ENCODE data around the gene RHOD. TPM values are rescaled to one million over a fixed set of nuclear protein-coding genes. Genes with fewer than 3 reads are reported as not detected.

Gene RHOD, protein sequence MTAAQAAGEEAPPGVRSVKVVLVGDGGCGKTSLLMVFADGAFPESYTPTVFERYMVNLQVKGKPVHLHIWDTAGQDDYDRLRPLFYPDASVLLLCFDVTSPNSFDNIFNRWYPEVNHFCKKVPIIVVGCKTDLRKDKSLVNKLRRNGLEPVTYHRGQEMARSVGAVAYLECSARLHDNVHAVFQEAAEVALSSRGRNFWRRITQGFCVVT
- 9.7 and 20.2 TPM in 2 replicates for total RNA-seq

DNA sequence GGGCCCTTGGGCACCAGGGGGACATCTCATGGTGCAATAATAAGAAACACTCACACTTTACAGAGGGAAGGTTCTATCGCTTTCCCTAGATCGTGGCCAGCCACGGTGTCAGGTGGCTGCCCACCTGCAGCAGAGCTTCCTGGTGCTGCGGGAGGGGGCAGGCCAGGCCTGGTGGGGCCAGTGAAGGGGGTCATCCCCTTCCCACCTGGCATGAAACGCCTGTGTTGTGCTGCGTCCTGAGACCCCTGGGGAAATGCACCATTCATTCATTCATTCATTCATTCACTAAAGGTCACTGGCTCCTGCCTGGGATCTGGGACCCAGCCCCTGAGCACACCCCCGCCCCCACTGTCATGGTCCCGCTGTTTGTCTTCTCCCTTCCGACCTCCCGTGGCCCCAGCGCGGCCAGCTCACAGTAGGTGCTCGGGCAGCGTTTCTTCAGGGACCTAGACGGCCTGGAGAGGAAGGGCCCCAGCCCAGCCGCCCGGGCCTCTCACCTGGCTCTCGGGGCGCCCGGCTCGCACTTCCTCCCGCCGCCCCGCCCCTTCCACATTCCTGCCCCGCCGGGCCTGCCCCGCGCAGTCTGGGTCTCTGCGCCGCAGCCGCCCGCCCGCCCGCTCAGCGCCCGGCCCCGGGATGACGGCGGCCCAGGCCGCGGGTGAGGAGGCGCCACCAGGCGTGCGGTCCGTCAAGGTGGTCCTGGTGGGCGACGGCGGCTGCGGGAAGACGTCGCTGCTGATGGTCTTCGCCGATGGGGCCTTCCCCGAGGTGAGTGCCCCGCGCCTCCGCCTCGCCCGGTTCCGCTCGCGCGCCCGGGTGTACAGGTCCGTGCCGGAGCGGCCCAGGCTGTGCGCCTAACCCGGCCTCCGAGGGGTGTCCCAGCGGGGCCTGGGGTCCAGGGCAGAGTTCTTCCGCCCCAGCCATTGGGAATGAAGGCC is at the start of gene RHOD:
TSS of gene RHOD (plus strand) at position 581 of the 938 bp plus-strand sequence. CDS start at position 637, 56 bp downstream.

DNA sequence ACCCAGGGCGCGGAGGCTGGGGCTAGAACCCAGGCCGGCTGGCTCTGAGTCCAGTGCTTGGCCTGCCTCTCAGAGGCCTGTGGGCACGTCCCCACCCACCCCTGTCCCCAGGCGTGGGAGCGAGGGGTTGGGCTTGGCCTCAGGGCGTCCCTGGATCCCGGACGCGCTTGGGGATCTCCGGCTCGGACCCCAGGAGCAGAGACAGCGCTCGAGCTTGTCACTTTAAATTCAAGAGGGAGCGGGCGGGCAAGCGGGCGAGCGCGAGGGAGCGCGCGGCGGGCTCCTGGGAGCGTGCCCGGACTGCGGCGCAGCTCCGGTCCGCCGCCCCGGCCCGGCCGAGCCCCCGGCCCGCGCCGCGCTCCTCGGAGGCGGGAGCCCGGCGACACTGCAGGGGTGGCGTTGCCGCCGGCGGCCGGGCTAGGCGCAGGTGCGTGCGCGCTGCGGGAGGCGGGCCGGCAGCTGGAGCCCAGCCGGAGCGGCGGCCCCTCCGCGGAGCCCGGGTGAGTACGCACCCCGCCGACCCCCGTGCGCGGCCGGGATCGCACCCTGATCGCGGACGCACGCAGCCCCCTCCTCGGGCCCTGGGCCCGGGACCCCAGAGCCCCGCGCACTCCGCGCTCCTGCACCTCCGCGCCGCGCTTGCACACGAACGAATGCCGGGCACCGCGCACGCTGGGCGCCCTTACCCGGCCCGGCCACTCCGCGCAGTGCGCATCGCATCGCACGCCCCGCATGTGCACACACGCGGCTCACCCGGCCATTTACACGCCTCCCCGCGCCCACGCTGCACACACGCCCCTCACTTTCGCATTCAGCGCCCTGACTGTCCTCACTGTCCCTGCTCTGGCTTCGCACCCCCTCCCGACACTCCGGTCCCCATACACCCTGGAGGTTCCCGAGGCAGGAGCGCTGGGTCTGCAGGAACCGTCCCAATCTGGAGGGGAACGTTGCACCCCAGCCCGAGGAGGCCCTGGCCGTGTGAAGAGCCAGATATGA is 33.4 kb upstream of the RHOD start, which contains the start of gene SYT12:
TSS of gene SYT12 (plus strand) at position 174 of the 996 bp plus-strand sequence. CDS start 7,011 bp downstream, outside the sequence.

DNA sequence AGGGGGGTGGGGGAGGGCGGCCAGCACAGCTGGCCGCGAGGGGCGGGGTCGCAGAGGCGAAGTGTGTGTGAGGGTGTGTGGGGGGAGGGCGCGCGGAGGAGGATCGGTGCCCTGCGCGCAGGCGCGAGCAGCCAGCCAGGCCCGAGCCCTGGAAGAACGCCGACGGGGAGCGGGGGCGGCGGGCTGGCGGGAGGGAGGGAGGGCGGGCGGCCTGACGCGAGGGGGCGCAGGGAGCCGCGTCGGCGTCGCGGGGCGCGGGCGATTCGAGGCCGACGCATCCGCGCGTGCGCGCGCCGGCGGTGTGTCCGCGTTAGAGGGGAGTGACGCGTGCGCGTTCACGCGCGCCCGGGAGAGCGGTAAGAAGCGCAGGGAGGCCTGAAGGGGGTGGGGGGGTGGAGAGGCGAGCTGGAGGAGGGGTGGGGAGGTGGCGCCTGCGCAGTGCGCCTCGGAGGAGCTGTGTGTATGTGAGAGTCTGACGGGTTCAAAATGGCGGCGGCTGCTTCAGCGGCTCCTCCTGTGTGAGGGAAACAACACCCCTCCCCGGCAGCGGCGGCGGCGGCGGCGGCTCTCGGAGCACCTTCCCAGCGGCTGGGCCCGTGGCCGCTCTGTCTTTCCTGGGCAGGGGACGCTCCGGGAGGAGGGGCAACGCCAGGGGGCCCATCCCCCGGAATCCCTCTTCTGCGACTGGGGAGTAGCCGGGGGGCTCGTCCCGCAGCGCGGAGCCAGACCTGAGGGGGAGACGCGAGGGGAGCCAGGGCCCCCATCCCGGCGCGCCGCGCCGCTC is 62.3 kb downstream of the RHOD start, which contains the start of gene KDM2A:
TSS of gene KDM2A (plus strand) at position 463 of the 784 bp plus-strand sequence. CDS start 2,054 bp downstream, outside the sequence.

Other genes with a start within 250 kb of the RHOD start
- gene RCE1, start 213.4 kb upstream of the RHOD start, total RNA-seq: 16.7 and 22.2 TPM in 2 replicates
- 16.7 and 36.9 TPM in 2 replicates for gene LRFN4, start 199.8 kb upstream of the RHOD start, total RNA-seq
- 39.1 and 60.2 TPM in 2 replicates for gene PC, start 98.5 kb upstream of the RHOD start, total RNA-seq
- not detected in 2 replicates for gene C11orf86, start 81.5 kb upstream of the RHOD start, total RNA-seq
- gene SYT12, start 33.7 kb upstream of the RHOD start, total RNA-seq: 0.33 TPM in 1 of 2 replicates, not detected in the other
- 52.6 and 52.8 TPM in 2 replicates for gene KDM2A, start 62.4 kb downstream of the RHOD start, total RNA-seq
- 30.8 and 33.2 TPM in 2 replicates for gene GRK2, start 209.6 kb downstream of the RHOD start, total RNA-seq
- gene ANKRD13D, start 232.5 kb downstream of the RHOD start, total RNA-seq: 26.0 and 36.9 TPM in 2 replicates
- 24.4 and 30.8 TPM in 2 replicates for gene SSH3, start 246.7 kb downstream of the RHOD start, total RNA-seq

Data from smooth muscle cell of trachea (primary cell).